Lower leg skin (tissue), 4 donors: ENCODE results near the gene RAB15. TPM values are rescaled to one million over a fixed set of nuclear protein-coding genes. Genes with fewer than 3 reads are reported as not detected.
"Not testable (repeated sequence)": the region's sequence is repeated elsewhere in the genome, so short reads cannot be mapped to it uniquely, and the experiment has no call there.

Experiments used
- DNase-seq, 2 donors: peaks; one replicate each; pipeline ENCODE4 v3.0.0-alpha.2; 2019; ENCODE audit warnings: low spot score in 2 of 2
- H3K4me3 ChIP-seq: fragments of 200-600 bp; sonication (generic); 2 replicates; pipeline ENCODE4 v1.5.1; 2017; ENCODE audit warnings: mild to moderate bottlenecking, low read depth; ENCODE audit not compliant: poor library complexity, severe bottlenecking
- CTCF ChIP-seq, 3 donors: fragments of 450-650 bp; IDR thresholded peaks; one replicate each; pipeline ENCODE4 v1.5.1; 2016; ENCODE audit warnings: antibody characterized with exemption in 3 of 3, mild to moderate bottlenecking in 3 of 3, moderate library complexity in 2 of 3
- POLR2A ChIP-seq, 2 donors: fragments of 450-650 bp; IDR thresholded peaks; one replicate each; pipeline ENCODE4 v1.6.1; 2016 to 2017; ENCODE audit warnings: antibody characterized with exemption in 2 of 2, mild to moderate bottlenecking in 1 of 2, moderate library complexity in 1 of 2
- WGBS, 2 donors: methylation state at CpG; one replicate each; pipeline ENCODE4 v1.1.5; 2018; 5-methylcytosine and 5-hydroxymethylcytosine counted together
- intact Hi-C: fragments of 100-400 bp; cut with DNase I; formaldehyde crosslinking; loops from one replicate; pipeline ENCODE4 v1.15.0; 2023; ENCODE audit warnings: low total_unique reads
- total RNA-seq, 4 donors: library from RNA; depleted of rRNA; stranded (reverse); fragments of >200 nt; gene quantifications; one replicate each; pipeline ENCODE4 v1.1.0, GENCODE V29; 2016

The RAB15 gene
- total RNA-seq, 4 donors from 2014 or later = 5.5 to 9.4 (median 7.2) TPM

- TF ChIP-seq CTCF (IDR thresholded peaks at IDR 0.05) (no peak), POLR2A (IDR thresholded peaks at IDR 0.05) (no peak)
- DNase-seq = no peak
- no peak overlapping the region for H3K4me3 ChIP-seq
- intact Hi-C loops = no loop called here
Measured at GRCh38 chr14:64919215-64919614, 52.9 kb downstream of the RAB15 start.

GRCh38 chr14:64918216-64918615 lies 53.9 kb downstream of the RAB15 start:
- no peak for DNase-seq
- intact Hi-C loops = no loop called here
- 87 to 91% methylated on average over 4 of the region's 4 CpGs for WGBS, 2 donors
- no peak for TF ChIP-seq CTCF (IDR thresholded peaks at IDR 0.05)
- no peak for TF ChIP-seq POLR2A (IDR thresholded peaks at IDR 0.05)
- H3K4me3 ChIP-seq = no peak overlapping the region

- no peak for TF ChIP-seq POLR2A (IDR thresholded peaks at IDR 0.05)
- no peak for TF ChIP-seq CTCF (IDR thresholded peaks at IDR 0.05)
- H3K4me3 ChIP-seq = no peak overlapping the region
- 88 to 89% methylated on average over 2 of the region's 2 CpGs for WGBS, 2 donors
- no peak for DNase-seq
- intact Hi-C loops = no loop called here
Measured at GRCh38 chr14:64915797-64916196, 56.3 kb downstream of the RAB15 start.

GRCh38 chr14:64915029-64915424 lies 57.1 kb downstream of the RAB15 start:
- DNase-seq = no peak
- WGBS, 2 donors = 15 to 24% methylated on average over 4 of the region's 4 CpGs
- TF ChIP-seq POLR2A (IDR thresholded peaks at IDR 0.05) (no peak), CTCF (IDR thresholded peaks at IDR 0.05) (no peak)
- H3K4me3 ChIP-seq = peak overlapping the region; percentile 81
- intact Hi-C loops = no loop called here

GRCh38 chr14:64914237-64915028 lies 57.7 kb downstream of the RAB15 start, which contains the start of gene CHURC1:
Gene CHURC1 (plus strand): TSS chr14:64914455. CDS start chr14:64914496, 41 bp downstream.
- H3K4me3 ChIP-seq = peak within 1 kb of the TSS; percentile 81
- intact Hi-C loops = no loop called here
- WGBS, 2 donors = 0 to 1% methylated on average over 26 to 41 of the region's 49 CpGs
- TF ChIP-seq POLR2A (IDR thresholded peaks at IDR 0.05) (peak in 1 of 2 donors; percentile 83), CTCF (IDR thresholded peaks at IDR 0.05) (no peak)
- DNase-seq = peak; percentile 99

GRCh38 chr14:64913477-64913876 lies 58.7 kb downstream of the RAB15 start:
- DNase-seq, H3K4me3 ChIP-seq, intact Hi-C loops: not testable (repeated sequence)
- 66 to 80% methylated on average over 5 of the region's 5 CpGs for WGBS, 2 donors
